ENCODE data around the gene SLC13A5.

The SLC13A5 gene

GRCh38 chr17:6710317-6710716 is 2.9 kb downstream of the SLC13A5 start (continued):
- TF ChIP-seq ZNF76 (tag by site-specific recombination; IDR thresholded peaks at IDR 0.05; ENCODE audit: borderline replicate concordance, low read depth), result no peak

- Histone ChIP-seq H3K4me1 (ENCODE audit: control insufficient read depth, insufficient read depth, low read length) (no peaks in the 10 kb centered on the region), H3K27ac (ENCODE audit: extremely low read depth, low read depth, low read length) (no peak overlapping the region), H3K36me3 (ENCODE audit: control insufficient read depth in 2 of 2, insufficient read depth in 1 of 2, low read length in 2 of 2) (no peaks in the 10 kb centered on the region), H3K9me3 (ENCODE audit: control insufficient read depth, insufficient read depth, low read depth, low read length) (no peaks in the 10 kb centered on the region), H3K4me3 (ENCODE audit: low read depth, low read length) (no peak overlapping the region)
- ChIA-PET POLR2A (no interaction called here), CTCF (no interaction called here)
- TF ChIP-seq ZBTB11 (tag by site-specific recombination; conservative IDR thresholded peaks at IDR 0.05; ENCODE audit: low read depth) (no peak), ZNF610 (tag by site-specific recombination; IDR thresholded peaks at IDR 0.05; ENCODE audit: borderline replicate concordance) (no peak), HOXC10 (CRISPR knock-in tag; IDR thresholded peaks at IDR 0.05) (no peak), ELK4 (IDR thresholded peaks at IDR 0.05; ENCODE audit: borderline replicate concordance, low read depth, low read length) (no peak), ZFP3 (tag by site-specific recombination; IDR thresholded peaks at IDR 0.05; ENCODE audit: low read depth) (no peak), ZNF701 (tag by site-specific recombination; IDR thresholded peaks at IDR 0.05) (no peak), ZNF596 (tag by site-specific recombination; IDR thresholded peaks at IDR 0.05) (no peak), ZNF600 (tag by site-specific recombination; IDR thresholded peaks at IDR 0.05) (no peak), ZSCAN5A (tag by site-specific recombination; IDR thresholded peaks at IDR 0.05) (no peak), ZNF155 (tag by site-specific recombination; IDR thresholded peaks at IDR 0.05) (no peak), ZNF843 (tag by site-specific recombination; IDR thresholded peaks at IDR 0.05) (no peak), KLF16 (tag by site-specific recombination; IDR thresholded peaks at IDR 0.05) (no peak), ZNF561 (tag by site-specific recombination; IDR thresholded peaks at IDR 0.05; ENCODE audit: borderline replicate concordance) (no peak), ZBTB26 (tag by site-specific recombination; optimal IDR thresholded peaks at IDR 0.05) (no peak), ZEB2 (tag by site-specific recombination; IDR thresholded peaks at IDR 0.05) (no peak), GFI1B (tag by site-specific recombination; IDR thresholded peaks at IDR 0.05) (no peak), ATF2 (tag by site-specific recombination; IDR thresholded peaks at IDR 0.05; ENCODE audit: low read depth) (no peak), KLF7 (tag by site-specific recombination; IDR thresholded peaks at IDR 0.05; ENCODE audit: borderline replicate concordance) (no peak), ZNF302 (tag by site-specific recombination; IDR thresholded peaks at IDR 0.05; ENCODE audit: low read depth) (no peak), ZNF223 (tag by site-specific recombination; IDR thresholded peaks at IDR 0.05) (no peak)
Measured at GRCh38 chr17:6708357-6708961, 4.7 kb downstream of the SLC13A5 start.

All from HEK293 (cell line).